Body of pancreas (tissue), 4 donors: ENCODE measurements around the gene SMIM32. TPM values are rescaled to one million over a fixed set of nuclear protein-coding genes. Genes with fewer than 3 reads are reported as not detected.

ENCODE experiments used
- ATAC-seq: fragments of 150-250 bp; one replicate; pipeline ENCODE4 v1.9.1; 2016
- DNase-seq, 4 donors: peaks; one replicate each; pipeline ENCODE4 v3.0.0-alpha.2; 2019
- H3K27ac ChIP-seq, 4 donors: fragments of 200-600 bp; sonication (generic); 1 replicate in 3 of 4; 2 replicates in 1 of 4; pipeline versions ENCODE4 v1.5.1 to v1.6.1; 2016 to 2019; ENCODE audit warnings: mild to moderate bottlenecking in 1 of 4, mixed read lengths in 1 of 4, moderate library complexity in 1 of 4
- H3K27me3 ChIP-seq, 2 donors: fragments of 200-600 bp; sonication (generic); one replicate each; pipeline ENCODE4 v1.6.0; 2016; ENCODE audit warnings: mild to moderate bottlenecking in 1 of 2
- H3K36me3 ChIP-seq, 2 donors: fragments of 200-600 bp; sonication (generic); replicated peaks in 1 of 2; 2 replicates each; pipeline ENCODE4 v1.5.1; 2016; ENCODE audit warnings: low read depth in 2 of 2; ENCODE audit not compliant: insufficient read depth in 1 of 2
- H3K4me1 ChIP-seq: fragments of 200-600 bp; sonication (generic); one replicate; pipeline ENCODE4 v1.6.0; 2016
- H3K4me3 ChIP-seq, 2 donors: fragments of 200-600 bp; sonication (generic); 1 replicate in 1 of 2; 2 replicates in 1 of 2; pipeline ENCODE4 v1.5.1; 2016 to 2019
- H3K9me3 ChIP-seq, 3 donors: fragments of 200-600 bp; sonication (generic); 1 replicate in 2 of 3; 2 replicates in 1 of 3; pipeline ENCODE4 v1.5.1; 2016
- CTCF ChIP-seq, 7 experiments: fragments of 450-650 bp in 4 of 7; fragments of 200-600 bp in 3 of 7; sonication (generic) in 3 of 7; IDR thresholded peaks; one replicate each; pipeline ENCODE4 v1.5.1; 2016 to 2019; ENCODE audit warnings: antibody characterized with exemption in 7 of 7
- POLR2A ChIP-seq, 3 donors: fragments of 450-650 bp; IDR thresholded peaks; one replicate each; pipeline ENCODE4 v1.6.1; 2016; ENCODE audit warnings: antibody characterized with exemption in 3 of 3, mild to moderate bottlenecking in 2 of 3
- intact Hi-C: fragments of 100-400 bp; cut with DNase I; formaldehyde crosslinking; loops from one replicate; pipeline ENCODE4 v1.15.1; 2023
- total RNA-seq, 2 donors: library from RNA; depleted of rRNA; stranded (reverse); fragments of >200 nt; gene quantifications; one replicate each; pipeline ENCODE4 v1.1.0, GENCODE V29; 2016

Gene SMIM32
- total RNA-seq, 2 donors from 2014 or later = 0.78 TPM; not detected in 1

- intact Hi-C loops = no loop called here
- Histone ChIP-seq H3K9me3 (no peaks in the 10 kb centered on the region), H3K4me3 (no peak overlapping the region), H3K4me1 (peaks cover 56% of the 10 kb centered on the region), H3K36me3 (no peaks in the 10 kb centered on the region), H3K27me3 (no peaks in the 10 kb centered on the region), H3K27ac (no peak overlapping the region)
- no peak for TF ChIP-seq POLR2A (IDR thresholded peaks at IDR 0.05)
- no peak for TF ChIP-seq CTCF (IDR thresholded peaks at IDR 0.05)
- ATAC-seq (no peak), DNase-seq (no peak)
These were observed 51.4 kb downstream of the SMIM32 start for GRCh38 chr5:136141561-136141960.

Other genes with a start within 250 kb of the SMIM32 start
- gene LECT2, start 238.2 kb downstream of the SMIM32 start, total RNA-seq = not detected
- 10 to 100 TPM in 1 of 2 donors, 1 to 10 TPM in 1; 7.6 to 23.9 TPM for gene TGFBI, start 164.2 kb downstream of the SMIM32 start, total RNA-seq
- gene SMAD5, start 60.3 kb downstream of the SMIM32 start, total RNA-seq = 10 to 100 TPM; 24.1 to 35.0 TPM
- gene TRPC7, start 172.4 kb upstream of the SMIM32 start, total RNA-seq = not detected